ENCODE measurements around the gene KLC4.

Gene KLC4

GRCh38 chr6:43026365-43026764 lies 33.1 kb upstream of the KLC4 start:
- no peak for TF ChIP-seq CTCF (IDR thresholded peaks at IDR 0.05; ENCODE audit: extremely low read depth, missing control alignments)

GRCh38 chr6:43029120-43029519 lies 30.3 kb upstream of the KLC4 start:
- TF ChIP-seq CTCF (IDR thresholded peaks at IDR 0.05; ENCODE audit: extremely low read depth, missing control alignments), result no peak
- no peak for DNase-seq (ENCODE audit: low spot score)

More at GRCh38 chr6:43026365-43026764, 33.1 kb upstream of the KLC4 start:
- no peak for DNase-seq (ENCODE audit: low spot score)

- no peak for TF ChIP-seq CTCF (IDR thresholded peaks at IDR 0.05; ENCODE audit: extremely low read depth, missing control alignments)
- DNase-seq (ENCODE audit: low spot score), result no peak
Observed at GRCh38 chr6:43032326-43032725, 27.1 kb upstream of the KLC4 start.

- no peak for TF ChIP-seq CTCF (IDR thresholded peaks at IDR 0.05; ENCODE audit: extremely low read depth, missing control alignments)
- DNase-seq (ENCODE audit: low spot score), result no peak
Observed at GRCh38 chr6:43033496-43034189, 25.8 kb upstream of the KLC4 start.

GRCh38 chr6:43034190-43034525 lies 25.3 kb upstream of the KLC4 start:
- TF ChIP-seq CTCF (IDR thresholded peaks at IDR 0.05; ENCODE audit: extremely low read depth, missing control alignments), result no peak
- no peak for DNase-seq (ENCODE audit: low spot score)

GRCh38 chr6:43035495-43036194 lies 23.8 kb upstream of the KLC4 start:
- no peak for TF ChIP-seq CTCF (IDR thresholded peaks at IDR 0.05; ENCODE audit: extremely low read depth, missing control alignments)
- DNase-seq (ENCODE audit: low spot score), result no peak

GRCh38 chr6:43036712-43037111 lies 22.7 kb upstream of the KLC4 start:
- DNase-seq (ENCODE audit: low spot score), result no peak
- no peak for TF ChIP-seq CTCF (IDR thresholded peaks at IDR 0.05; ENCODE audit: extremely low read depth, missing control alignments)

Measured in GM20000 (cell line).